B cell (primary cell): ENCODE results near the gene SLC2A5.

Source experiments
- CTCF ChIP-seq: fragments of 200-600 bp; IDR thresholded peaks from one replicate; pipeline ENCODE4 v1.8.0; 2022; ENCODE audit warnings: antibody characterized with exemption, mild to moderate bottlenecking
- EZH2 ChIP-seq: IDR thresholded peaks from 2 replicates; pipeline ENCODE4 v1.6.1; 2012; ENCODE audit warnings: borderline replicate concordance, low read depth, mild to moderate bottlenecking, moderate library complexity, low read length; ENCODE audit not compliant: insufficient read depth, poor library complexity, severe bottlenecking

GRCh38 chr1:9006956-9007615, 62.3 kb downstream of the SLC2A5 start:
- TF ChIP-seq EZH2 (no peak), CTCF (no peak)
